HG03439 (cell line): ENCODE results near the gene ZCCHC14.
"Not testable (repeated sequence)": the region's sequence is repeated elsewhere in the genome, so short reads cannot be mapped to it uniquely, and the experiment has no call there.

Source experiments
- ATAC-seq: cut with Tn5 transposase; IDR thresholded peaks from one replicate; pipeline ENCODE4 v1.9.1; 2021; ENCODE audit warnings: mild to moderate bottlenecking, moderate library complexity; ENCODE audit not compliant: unreplicated experiment

The ZCCHC14 gene

DNA sequence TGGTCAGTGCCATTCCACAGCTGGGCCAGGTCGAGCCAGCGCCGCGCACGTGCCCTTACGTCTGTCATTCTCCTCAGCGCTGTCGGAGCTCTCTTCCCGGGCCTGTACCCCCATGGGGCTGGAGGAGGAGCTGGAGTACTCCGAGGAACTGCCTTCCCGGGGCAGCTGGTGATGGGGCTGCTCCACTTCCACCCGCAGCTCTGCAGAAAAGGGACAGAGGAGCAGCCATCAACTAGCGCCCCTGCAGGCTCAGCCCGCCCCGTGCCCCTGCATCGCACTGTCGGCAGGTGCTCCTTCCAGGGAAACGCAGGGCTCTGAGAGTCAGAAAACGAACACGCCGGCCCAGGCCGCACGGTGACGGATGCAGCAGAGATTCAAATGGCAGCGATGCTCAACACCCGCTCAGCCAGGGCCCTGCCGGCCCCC, 79.8 kb downstream of the ZCCHC14 start:
- no peak for ATAC-seq

GRCh38 chr16:87412371-87412995, 80.3 kb downstream of the ZCCHC14 start:
- ATAC-seq, result no peak

DNA sequence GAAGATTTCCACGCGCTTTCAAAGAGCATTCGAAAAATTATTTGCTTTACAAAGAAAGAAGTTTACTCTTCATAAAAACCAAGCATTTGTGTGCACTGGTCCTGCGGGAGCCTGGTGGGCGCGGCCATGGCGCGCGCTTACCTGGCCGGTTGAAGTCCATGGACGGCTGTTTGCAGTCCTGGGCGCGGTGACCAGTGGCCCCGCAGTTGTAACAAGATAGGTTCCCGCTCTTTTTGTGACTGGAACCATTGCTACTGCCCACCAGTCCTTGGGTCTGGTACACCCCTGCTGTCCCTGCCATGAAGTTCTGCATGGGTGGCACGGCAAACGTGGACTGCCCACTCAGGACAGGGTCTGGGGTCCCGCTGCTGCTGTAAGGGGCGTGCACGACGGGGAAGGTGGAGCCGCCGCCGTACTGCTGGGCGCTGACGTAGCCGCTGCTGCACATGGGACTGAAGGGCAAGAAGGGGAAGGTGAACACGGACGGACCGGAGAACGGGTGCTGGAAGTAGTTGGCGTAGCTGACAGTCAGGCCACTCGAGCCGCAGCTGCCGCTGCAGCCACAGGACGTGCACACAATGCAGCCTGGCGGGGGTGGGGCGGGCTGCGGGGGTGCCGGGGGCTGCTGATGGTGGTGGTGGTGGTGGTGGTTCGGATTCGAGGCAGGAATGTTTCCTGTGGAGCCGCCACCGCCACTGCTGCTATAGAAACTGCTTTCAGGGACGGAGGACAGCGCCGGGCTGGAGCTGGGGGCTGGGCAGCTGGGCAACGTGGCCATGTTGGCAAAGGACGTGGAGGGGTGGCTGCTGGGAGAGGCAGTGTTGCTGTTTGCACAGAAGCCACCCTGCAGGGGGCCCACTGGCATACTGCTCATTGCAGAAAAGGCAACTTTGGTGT, 81.2 kb downstream of the ZCCHC14 start:
- no peak for ATAC-seq

GRCh38 chr16:87410968-87411367, 81.9 kb downstream of the ZCCHC14 start:
- ATAC-seq, result no peak

GRCh38 chr16:87410530-87410929, 82.3 kb downstream of the ZCCHC14 start:
- no peak for ATAC-seq

GRCh38 chr16:87409781-87410180, 83.0 kb downstream of the ZCCHC14 start:
- no peak for ATAC-seq

DNA sequence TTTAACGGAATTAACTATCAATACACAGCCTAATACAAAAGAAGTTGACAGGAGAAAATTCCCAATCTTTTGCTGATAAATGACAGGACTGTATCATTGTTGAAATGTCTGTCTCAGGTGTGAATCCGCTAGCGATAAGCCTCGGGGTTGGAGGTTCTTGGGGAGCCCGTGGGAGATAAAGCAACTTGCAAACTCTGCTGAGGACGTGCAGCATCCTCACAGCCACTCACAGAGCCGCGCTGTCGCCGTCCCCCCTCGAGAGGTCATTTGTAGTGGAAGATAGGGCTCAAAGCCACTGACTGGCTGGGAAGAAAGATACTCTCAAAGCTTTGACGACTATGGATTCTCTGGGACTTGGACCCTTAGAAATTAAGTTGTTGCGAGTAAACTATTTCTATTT, 83.7 kb downstream of the ZCCHC14 start:
- no peak for ATAC-seq

DNA sequence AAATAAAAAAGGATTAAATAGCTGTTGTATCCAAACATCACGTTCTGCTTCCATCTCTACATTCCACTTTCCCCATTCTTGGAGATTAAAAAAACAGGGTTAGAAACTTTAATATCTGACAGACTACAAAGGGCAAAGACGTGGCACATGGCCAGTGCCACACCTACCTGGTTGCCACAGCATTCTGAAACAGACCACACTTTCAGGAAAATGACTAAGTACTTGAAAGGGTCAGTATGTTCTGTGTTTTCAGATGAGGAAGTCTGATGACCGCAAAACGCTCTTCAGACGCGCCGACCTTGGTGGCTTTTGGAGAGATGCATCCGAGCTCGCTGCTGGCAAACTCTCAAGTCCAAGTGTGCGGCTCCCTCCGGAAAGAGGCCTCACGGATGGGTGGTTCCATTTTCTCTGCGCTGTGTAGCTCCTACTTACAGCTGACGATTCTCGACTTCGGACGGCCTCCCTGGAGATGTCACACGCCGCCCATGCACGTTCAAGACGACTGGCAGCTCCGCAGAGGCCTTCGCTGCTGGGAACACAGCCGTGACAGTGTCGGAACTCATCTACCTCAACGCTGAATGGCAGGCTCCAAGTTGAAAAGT, 85.2 kb downstream of the ZCCHC14 start:
- peak; percentile 48 for ATAC-seq

GRCh38 chr16:87406495-87407088, 86.2 kb downstream of the ZCCHC14 start:
- no peak for ATAC-seq

DNA sequence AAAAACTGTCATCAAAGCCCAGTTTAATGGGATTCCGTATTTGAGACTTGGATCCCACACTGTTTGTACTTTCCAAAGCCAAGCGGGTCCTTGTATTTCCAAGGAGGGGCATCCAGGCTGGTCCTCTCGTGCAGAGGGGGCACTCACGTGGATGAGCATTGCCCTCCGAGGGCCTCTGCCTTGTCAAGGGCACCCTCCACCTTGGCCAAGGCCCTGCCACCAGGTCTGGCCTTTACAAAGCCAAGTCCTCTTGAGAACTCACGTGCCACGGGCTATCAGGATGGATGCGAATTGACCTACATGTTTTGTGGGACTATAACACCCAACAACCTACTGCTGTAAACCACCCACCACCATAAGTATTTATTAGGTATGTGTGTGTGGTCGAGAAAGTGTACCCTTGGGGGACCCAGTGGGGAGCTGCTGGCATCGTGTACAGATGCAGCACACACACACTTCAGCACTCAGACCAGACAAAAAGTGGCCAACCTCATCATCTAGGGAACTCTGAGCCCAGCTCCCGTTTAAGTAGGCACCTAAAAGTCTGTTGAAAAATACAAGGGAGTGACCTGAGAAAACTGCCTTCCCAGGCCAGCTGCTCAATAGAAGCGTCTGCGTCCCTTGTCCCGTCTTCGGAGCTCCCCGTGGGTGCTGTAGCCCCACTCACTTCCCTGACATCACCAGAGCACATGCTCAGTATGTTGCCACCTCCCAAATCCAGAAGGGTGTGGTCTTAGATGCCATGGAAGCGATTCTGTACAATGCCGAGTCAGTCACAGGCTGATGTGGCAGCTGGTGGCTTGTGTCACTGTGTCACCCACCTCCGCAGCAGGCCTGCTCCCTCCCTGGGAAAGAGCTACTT, 87.8 kb downstream of the ZCCHC14 start:
- ATAC-seq, result no peak

DNA sequence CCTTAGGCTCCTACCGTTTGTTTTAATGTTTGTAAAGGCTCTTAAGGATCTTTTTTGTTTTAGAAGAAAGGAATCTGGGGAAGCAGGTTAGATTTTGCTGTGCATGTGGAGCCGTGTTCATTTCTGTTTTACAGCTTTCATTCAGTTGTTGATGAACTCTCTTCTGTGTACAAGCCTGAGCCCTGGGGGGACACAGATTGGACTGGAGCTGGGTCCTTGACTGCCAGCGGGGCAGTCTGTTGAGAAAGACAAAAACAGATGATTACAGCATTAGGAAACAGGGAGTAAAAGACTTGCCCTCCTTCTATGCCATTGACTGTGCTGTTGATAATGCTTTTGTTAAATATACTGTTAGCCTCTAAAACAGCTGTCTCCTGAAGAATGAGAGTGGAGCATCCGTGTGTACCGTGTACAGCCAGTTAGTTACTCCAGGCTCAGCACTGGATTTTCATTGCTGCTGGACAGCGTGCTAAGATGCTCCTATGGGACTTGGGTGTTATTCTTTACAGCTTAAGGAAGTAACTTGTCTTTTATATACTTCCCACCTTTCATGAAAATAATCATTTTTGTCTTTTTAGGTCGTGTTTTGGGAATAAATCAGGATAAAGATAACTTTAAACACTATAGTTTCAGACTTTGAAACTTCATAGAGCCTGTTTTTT, 97.5 kb downstream of the ZCCHC14 start:
- ATAC-seq, result no peak

DNA sequence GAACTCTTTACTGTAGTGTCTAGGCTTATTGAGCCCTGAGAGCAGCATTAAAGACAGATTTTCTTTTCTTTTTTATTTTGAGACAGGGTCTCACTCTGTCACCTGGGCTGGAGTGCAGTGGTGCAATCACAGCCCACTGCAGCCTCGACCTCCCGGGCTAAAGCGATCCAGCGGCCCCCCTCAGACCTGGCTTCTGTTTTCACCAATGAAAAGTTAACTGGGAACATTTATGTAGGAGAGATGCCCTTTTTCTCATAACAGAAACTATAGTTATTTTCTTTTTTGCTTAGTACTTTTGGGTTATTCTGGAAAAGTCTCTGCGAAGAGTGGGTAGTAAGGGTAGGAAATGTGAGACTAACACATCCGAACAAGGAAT, 99.2 kb downstream of the ZCCHC14 start:
- no peak for ATAC-seq

DNA sequence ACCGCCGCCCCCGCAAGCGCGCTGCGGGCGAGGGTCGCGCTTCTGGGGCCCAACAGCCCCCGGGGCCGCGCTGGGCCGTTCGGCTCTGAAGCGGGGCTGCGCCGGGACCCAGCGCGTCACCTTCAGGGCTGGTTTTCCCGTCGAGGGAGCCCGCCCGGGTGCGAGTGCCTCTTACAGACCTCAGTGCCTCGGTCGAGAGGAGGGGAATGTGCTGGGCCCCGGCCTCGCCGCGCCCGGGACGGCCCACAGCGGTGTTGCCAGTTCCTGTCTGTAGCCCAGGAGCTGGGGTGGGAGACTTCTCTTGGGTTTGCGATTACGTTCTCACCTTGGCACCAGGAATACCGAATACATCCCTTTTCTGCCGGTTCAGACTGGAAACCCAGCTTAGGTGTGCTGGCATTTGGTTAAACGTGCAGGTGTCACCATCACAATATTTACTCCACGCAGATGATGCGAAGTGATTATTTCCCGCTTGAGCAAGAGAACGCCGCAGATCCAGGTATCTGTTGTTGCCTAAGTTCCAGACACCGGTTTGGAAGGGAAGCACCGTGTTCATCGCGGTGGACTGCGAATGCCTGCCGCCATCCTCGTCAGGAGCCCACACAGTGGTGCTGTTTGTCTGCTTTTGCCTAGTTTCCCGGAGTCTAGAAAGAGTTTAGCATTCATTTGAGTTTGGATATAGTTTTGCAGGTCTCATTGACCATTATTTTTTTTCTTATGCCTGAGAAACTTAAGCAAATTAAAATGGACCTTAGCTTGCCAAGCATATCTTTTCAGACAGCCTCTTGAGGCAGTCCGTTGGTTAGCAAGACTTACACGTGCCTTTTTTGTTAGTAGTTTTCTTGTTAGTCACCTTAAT, 99.8 kb downstream of the ZCCHC14 start:
- ATAC-seq, result no peak

DNA sequence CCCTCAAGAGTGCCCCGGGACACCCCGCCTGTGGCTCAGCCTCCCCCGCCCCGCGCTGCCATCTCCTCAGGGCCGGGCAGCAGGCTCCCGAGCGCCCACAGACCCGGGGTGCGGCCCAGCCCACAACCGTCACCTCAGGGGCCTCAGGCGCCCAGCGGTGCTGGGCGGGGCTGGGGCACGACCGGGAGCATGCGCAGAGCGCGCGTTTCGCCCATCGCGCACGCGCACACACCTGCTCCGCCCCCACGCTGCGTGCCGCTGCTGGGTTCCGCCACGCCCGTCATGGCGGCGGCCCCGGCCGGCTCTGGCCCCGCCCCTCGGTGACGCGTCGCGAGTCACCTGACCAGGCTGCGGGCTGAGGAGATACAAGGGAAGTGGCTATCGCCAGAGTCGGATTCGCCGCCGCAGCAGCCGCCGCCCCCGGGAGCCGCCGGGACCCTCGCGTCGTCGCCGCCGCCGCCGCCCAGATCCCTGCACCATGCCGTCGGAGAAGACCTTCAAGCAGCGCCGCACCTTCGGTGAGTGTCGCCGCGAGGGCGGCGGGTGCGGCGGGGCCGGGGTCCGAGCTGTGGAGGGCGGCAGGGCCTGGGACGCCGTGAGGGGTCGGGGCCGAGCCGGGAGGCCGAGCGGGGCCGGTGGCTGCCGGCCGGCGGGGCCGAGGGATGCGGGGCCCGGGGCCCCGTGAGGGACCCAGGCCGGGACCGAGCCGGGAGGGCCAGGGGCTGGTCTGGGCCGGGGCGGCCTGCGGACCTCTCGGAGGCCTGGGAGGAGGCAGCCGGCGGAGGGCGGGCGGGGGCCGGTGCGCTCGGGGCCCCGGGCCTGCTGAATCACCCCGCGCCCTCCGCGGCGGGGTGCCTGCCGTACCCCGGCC, 100.6 kb downstream of the ZCCHC14 start, which contains the start of gene MAP1LC3B:
MAP1LC3B (plus strand) TSS at position 387 of the 871 bp plus-strand sequence; CDS start at position 479, 92 bp downstream.
- ATAC-seq, result peak; percentile 58

DNA sequence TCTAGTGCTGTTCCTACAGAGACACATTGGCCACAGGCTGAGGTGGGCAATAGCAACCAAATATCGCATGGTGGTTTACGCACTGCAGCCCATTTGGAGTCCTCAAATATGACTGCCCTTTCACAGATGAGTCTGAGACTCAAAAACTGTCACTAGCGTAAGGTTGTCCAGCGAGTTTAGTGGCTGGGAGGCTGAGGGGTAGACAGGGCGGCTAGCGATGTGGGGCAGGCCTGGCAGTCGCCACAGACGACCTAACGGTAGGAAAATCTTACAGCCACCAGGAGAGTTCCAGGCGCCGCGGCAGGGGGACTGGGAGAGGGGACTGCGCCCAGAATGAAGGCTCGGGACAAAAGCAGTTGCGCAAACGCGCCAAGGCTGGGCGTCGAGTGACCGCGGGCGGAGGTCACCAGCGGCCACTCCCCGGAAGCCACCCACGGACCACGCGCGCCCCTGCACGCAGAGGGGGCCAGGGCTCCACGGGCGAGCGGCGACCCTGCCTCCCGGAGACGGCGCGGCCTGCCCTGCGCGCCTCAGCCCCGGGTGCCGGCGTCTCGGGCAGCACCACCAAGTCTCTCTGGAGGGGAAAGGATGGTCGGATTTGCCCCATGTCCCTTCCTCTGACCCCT, 101.4 kb downstream of the ZCCHC14 start:
- ATAC-seq, result no peak

- no peak for ATAC-seq
Observed at GRCh38 chr16:87390641-87391323, 102.0 kb downstream of the ZCCHC14 start.

DNA sequence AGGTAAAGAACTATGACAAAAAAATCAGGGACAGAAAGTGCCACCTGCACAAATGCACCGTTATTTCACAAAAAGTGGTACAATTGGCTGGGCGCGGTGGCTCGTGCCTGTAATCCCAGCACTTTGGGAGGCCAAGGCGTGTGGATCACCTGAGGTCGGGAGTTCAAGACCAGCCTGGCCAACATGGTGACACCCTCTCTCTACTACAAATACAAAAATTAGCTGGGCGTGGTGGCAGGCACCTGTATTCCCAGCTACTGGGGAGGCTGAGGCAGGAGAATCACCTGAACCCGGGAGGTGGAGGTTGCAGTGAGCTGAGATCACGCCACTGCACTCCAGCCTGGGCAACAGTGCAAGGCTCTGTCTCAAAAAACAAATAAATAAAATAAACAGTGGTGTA, 102.9 kb downstream of the ZCCHC14 start:
- not testable (repeated sequence) for ATAC-seq
